Mesenchymal stem cell (in vitro differentiated cells and primary cell): Measurements from ENCODE around the gene VPS9D1.
"Not testable (repeated sequence)": the region's sequence is repeated elsewhere in the genome, so short reads cannot be mapped to it uniquely, and the experiment has no call there.

Experiments used
- DNase-seq: peaks from one replicate; pipeline ENCODE4 v3.0.0-alpha.2; 2013
- H2AFZ ChIP-seq: one replicate; pipeline ENCODE4 v1.6.1; 2013; ENCODE audit warnings: low read depth, mild to moderate bottlenecking, control low read depth, inconsistent platforms, low read length, moderate library complexity
- H2AK5ac ChIP-seq: 2 replicates; pipeline ENCODE4 v1.6.1; 2013; ENCODE audit warnings: low read length, moderate library complexity, mild to moderate bottlenecking, inconsistent platforms; ENCODE audit not compliant: severe bottlenecking
- H2BK120ac ChIP-seq: one replicate; pipeline ENCODE4 v1.6.1; 2013; ENCODE audit warnings: low read depth, mild to moderate bottlenecking, inconsistent platforms, low read length, moderate library complexity
- H2BK12ac ChIP-seq, 2 experiments: one replicate each; pipeline ENCODE4 v1.6.1; 2013; ENCODE audit warnings: inconsistent platforms in 2 of 2, low read length in 2 of 2, mild to moderate bottlenecking in 2 of 2, moderate library complexity in 2 of 2, control low read depth in 1 of 2
- H2BK15ac ChIP-seq: one replicate; pipeline ENCODE4 v1.6.1; 2013; ENCODE audit warnings: mild to moderate bottlenecking, low read depth, inconsistent platforms; ENCODE audit not compliant: poor library complexity, severe bottlenecking
- H2BK5ac ChIP-seq: 2 replicates; pipeline ENCODE4 v1.6.1; 2013; ENCODE audit warnings: low read depth, mild to moderate bottlenecking, low read length, control low read depth, inconsistent platforms; ENCODE audit not compliant: poor library complexity, severe bottlenecking
- H3K14ac ChIP-seq, 2 experiments: one replicate each; pipeline ENCODE4 v1.6.1; 2013; ENCODE audit warnings: inconsistent platforms in 2 of 2, low read length in 2 of 2, control low read depth in 1 of 2, mild to moderate bottlenecking in 1 of 2, moderate library complexity in 1 of 2
- H3K18ac ChIP-seq, 2 experiments: one replicate each; pipeline ENCODE4 v1.6.1; 2013; ENCODE audit warnings: inconsistent platforms in 2 of 2, low read length in 2 of 2, control low read depth in 1 of 2, low read depth in 1 of 2, mild to moderate bottlenecking in 1 of 2
- H3K23ac ChIP-seq, 2 experiments: one replicate each; pipeline ENCODE4 v1.6.1; 2013; ENCODE audit warnings: inconsistent platforms in 2 of 2, low read length in 2 of 2, mild to moderate bottlenecking in 2 of 2, moderate library complexity in 2 of 2, control low read depth in 1 of 2
- H3K27ac ChIP-seq: 2 replicates; pipeline ENCODE4 v1.5.1; 2013; ENCODE audit warnings: mild to moderate bottlenecking, moderate library complexity, low read length, control low read depth, inconsistent platforms; ENCODE audit not compliant: poor library complexity, severe bottlenecking
- H3K27me3 ChIP-seq, 2 experiments: 2 replicates each; pipeline versions ENCODE4 v1.6.1 to v1.7.0; 2013; ENCODE audit warnings: low read length in 2 of 2, mild to moderate bottlenecking in 2 of 2, moderate library complexity in 2 of 2, control low read depth in 1 of 2, inconsistent platforms in 1 of 2; ENCODE audit not compliant: control insufficient read depth in 1 of 2, insufficient read depth in 1 of 2
- H3K36me3 ChIP-seq, 2 experiments: 2 replicates each; pipeline versions ENCODE4 v1.6.1 to v1.7.0; 2013; ENCODE audit warnings: low read length in 2 of 2, control low read depth in 1 of 2, inconsistent platforms in 1 of 2, low read depth in 1 of 2, mild to moderate bottlenecking in 1 of 2; ENCODE audit not compliant: insufficient read depth in 2 of 2, control insufficient read depth in 1 of 2
- H3K4ac ChIP-seq, 2 experiments: one replicate each; pipeline ENCODE4 v1.6.1; 2013; ENCODE audit warnings: inconsistent platforms in 2 of 2, low read length in 2 of 2, mild to moderate bottlenecking in 2 of 2, moderate library complexity in 2 of 2, control low read depth in 1 of 2, low read depth in 1 of 2
- H3K4me1 ChIP-seq: 2 replicates; pipeline ENCODE4 v1.6.1; 2013; ENCODE audit warnings: low read depth, low read length, control low read depth; ENCODE audit not compliant: control insufficient read depth, insufficient read depth
- H3K4me2 ChIP-seq: 2 replicates; pipeline ENCODE4 v1.6.1; 2013; ENCODE audit warnings: low read length, mild to moderate bottlenecking, inconsistent platforms; ENCODE audit not compliant: poor library complexity, severe bottlenecking
- H3K4me3 ChIP-seq, 2 experiments: 2 replicates each; pipeline versions ENCODE4 v1.5.1 to v1.7.0; 2013; ENCODE audit warnings: low read length in 2 of 2, mild to moderate bottlenecking in 2 of 2, control low read depth in 1 of 2, low read depth in 1 of 2; ENCODE audit not compliant: insufficient read depth in 1 of 2
- H3K79me1 ChIP-seq: replicated peaks from 2 replicates; pipeline ENCODE4 v1.6.1; 2013; ENCODE audit warnings: mild to moderate bottlenecking, control low read depth, low read length, inconsistent platforms; ENCODE audit not compliant: poor library complexity, severe bottlenecking
- H3K9ac ChIP-seq: 2 replicates; pipeline ENCODE4 v1.7.0; 2013; ENCODE audit warnings: mild to moderate bottlenecking, low read length, moderate library complexity
- H3K9me3 ChIP-seq: 2 replicates; pipeline ENCODE4 v1.7.0; 2013; ENCODE audit warnings: mild to moderate bottlenecking, low read length; ENCODE audit not compliant: control insufficient read depth
- H4K8ac ChIP-seq: one replicate; pipeline ENCODE4 v1.6.1; 2013; ENCODE audit warnings: inconsistent platforms, mild to moderate bottlenecking, low read length, moderate library complexity
- H4K91ac ChIP-seq: one replicate; pipeline ENCODE4 v1.6.1; 2013; ENCODE audit warnings: mild to moderate bottlenecking, low read length, inconsistent platforms
- WGBS: methylation state at CpG from one replicate; pipeline ENCODE4 v1.1.7; 2013; ENCODE audit warnings: mixed read lengths; 5-methylcytosine and 5-hydroxymethylcytosine counted together

VPS9D1 gene

GRCh38 chr16:89672177-89672941 is 48.3 kb downstream of the VPS9D1 start:
- no peak overlapping the region for H2BK5ac ChIP-seq
- H2BK120ac ChIP-seq: no peak overlapping the region
- no peak overlapping the region for H2AFZ ChIP-seq
- no peak overlapping the region for H3K14ac ChIP-seq
- no peak overlapping the region for H4K91ac ChIP-seq
- H3K23ac ChIP-seq: no peak overlapping the region
- no peak overlapping the region for H3K4me2 ChIP-seq
- H3K18ac ChIP-seq: no peak overlapping the region
- DNase-seq: no peak
- no peaks in the 10 kb centered on the region for H3K9me3 ChIP-seq
- no peak overlapping the region for H2BK12ac ChIP-seq
- 93% methylated on average over 16 of the region's 16 CpGs for WGBS
- no peak overlapping the region for H3K4me3 ChIP-seq
- H3K27me3 ChIP-seq: no peaks in the 10 kb centered on the region
- H4K8ac ChIP-seq: no peak overlapping the region
- no peak overlapping the region for H3K9ac ChIP-seq
- no peak overlapping the region for H2AK5ac ChIP-seq
- peaks cover 11% of the 10 kb centered on the region for H3K4me1 ChIP-seq
- peaks cover 0 to 18% of the 10 kb centered on the region in 2 experiments for H3K36me3 ChIP-seq
- H3K4ac ChIP-seq: no peak overlapping the region
- no peak overlapping the region for H3K27ac ChIP-seq
- peaks cover 2% of the 10 kb centered on the region for H3K79me1 ChIP-seq
- H2BK15ac ChIP-seq: no peak overlapping the region

GRCh38 chr16:89671565-89671964 is 49.1 kb downstream of the VPS9D1 start:
- Histone ChIP-seq H3K4me1 (peaks cover 11% of the 10 kb centered on the region), H3K36me3 (peaks cover 0 to 18% of the 10 kb centered on the region in 2 experiments)
- WGBS: 100% methylated on average over 3 of the region's 4 CpGs
- not testable (repeated sequence) for H3K23ac ChIP-seq, H3K18ac ChIP-seq, H2AFZ ChIP-seq, H4K91ac ChIP-seq, H2BK15ac ChIP-seq, H3K4me3 ChIP-seq, H3K14ac ChIP-seq, H2BK12ac ChIP-seq, H3K27me3 ChIP-seq, H4K8ac ChIP-seq, H2AK5ac ChIP-seq, H3K4ac ChIP-seq, H3K4me2 ChIP-seq, H3K9ac ChIP-seq, H2BK120ac ChIP-seq, H3K27ac ChIP-seq, H3K9me3 ChIP-seq, DNase-seq, H3K79me1 ChIP-seq, H2BK5ac ChIP-seq

DNA sequence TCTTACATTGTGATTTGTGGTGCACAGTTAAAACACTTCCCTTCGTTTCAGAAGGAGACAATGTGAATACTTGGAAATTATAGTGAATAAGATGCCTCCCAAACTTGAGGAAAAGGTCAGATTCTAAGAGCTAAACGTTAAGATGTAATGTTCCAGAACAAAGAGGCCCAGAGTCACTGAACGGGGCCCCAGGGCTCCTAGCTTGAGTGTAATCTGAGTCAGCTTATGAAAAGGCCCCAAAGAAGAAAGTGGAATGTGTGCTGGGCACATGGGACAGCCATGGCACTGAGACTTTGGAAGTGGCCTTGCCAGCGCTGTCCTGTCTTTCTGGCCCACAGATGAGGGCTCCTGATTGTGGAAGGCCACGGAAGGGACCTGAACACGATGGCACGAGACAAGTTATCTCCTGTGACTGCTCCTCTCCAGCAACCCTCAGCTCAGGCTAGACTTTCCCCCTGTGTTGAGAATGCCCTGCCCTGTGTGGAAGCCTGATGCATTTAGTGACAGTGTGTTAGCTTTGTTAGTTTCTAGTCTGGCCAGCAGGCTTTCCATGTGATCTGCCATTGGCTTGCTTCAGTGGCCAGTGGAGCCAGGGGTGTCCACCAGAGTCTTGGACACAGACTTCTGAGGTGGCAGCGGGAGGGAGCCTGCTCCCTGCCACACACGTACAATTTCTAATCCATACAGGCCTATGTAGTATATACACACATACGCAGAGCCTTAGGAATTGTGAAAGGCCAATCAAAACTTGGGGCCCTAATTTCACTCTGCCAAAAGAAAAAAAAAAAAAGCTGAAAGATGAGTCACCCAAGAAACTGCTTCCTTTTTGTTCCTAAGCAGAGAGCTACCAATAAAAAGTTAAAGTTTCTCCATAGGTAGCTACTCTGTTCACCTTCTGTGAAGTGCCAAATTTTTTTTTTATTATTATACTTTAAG is 49.9 kb downstream of the VPS9D1 start:
- Histone ChIP-seq H3K4me1 (peaks cover 11% of the 10 kb centered on the region), H3K9ac (no peak overlapping the region), H3K27me3 (no peaks in the 10 kb centered on the region), H2BK12ac (no peak overlapping the region), H3K36me3 (peaks cover 0 to 18% of the 10 kb centered on the region in 2 experiments), H2BK120ac (no peak overlapping the region), H2BK15ac (no peak overlapping the region), H3K27ac (no peak overlapping the region), H2AFZ (no peak overlapping the region), H3K4me2 (no peak overlapping the region), H4K91ac (no peak overlapping the region), H3K9me3 (no peaks in the 10 kb centered on the region), H4K8ac (peak overlapping the region; percentile 5), H2BK5ac (no peak overlapping the region), H3K23ac (no peak overlapping the region), H3K18ac (no peak overlapping the region), H2AK5ac (no peak overlapping the region), H3K4ac (no peak overlapping the region), H3K4me3 (no peak overlapping the region), H3K79me1 (peaks cover 3% of the 10 kb centered on the region), H3K14ac (peak overlapping the region in 1 of 2 experiments; percentile 36)
- 89% methylated on average over 7 of the region's 10 CpGs for WGBS
- peak; percentile 58 for DNase-seq

DNA sequence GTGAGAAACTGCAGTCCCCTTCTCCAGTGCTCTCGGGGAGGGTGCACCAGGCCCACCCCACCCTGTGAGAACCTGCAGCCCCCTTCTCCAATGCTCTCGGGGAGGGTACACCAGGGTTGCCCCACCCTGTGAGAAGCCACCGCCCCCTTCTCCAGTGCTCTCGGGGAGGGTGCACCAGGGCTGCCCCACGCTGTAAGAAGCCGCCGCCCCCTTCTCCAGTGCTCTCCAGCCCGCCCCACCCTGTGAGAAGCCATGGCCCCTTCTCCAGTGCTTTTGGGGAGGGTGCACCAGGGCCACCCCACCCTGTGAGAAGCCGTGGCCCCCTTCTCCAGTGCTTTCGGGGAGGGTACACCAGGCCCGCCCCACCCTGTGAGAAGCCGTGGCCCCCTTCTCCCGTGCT is 50.9 kb downstream of the VPS9D1 start:
- Histone ChIP-seq H3K36me3 (peaks cover 2 to 23% of the 10 kb centered on the region in 2 experiments), H3K27ac (no peak overlapping the region), H3K14ac (no peak overlapping the region), H2AK5ac (no peak overlapping the region), H4K8ac (no peak overlapping the region), H3K79me1 (peaks cover 5% of the 10 kb centered on the region), H2BK120ac (no peak overlapping the region), H3K23ac (peak overlapping the region in 1 of 2 experiments; percentile 42), H4K91ac (no peak overlapping the region), H2BK12ac (no peak overlapping the region), H2BK15ac (no peak overlapping the region), H3K9me3 (no peaks in the 10 kb centered on the region), H3K4me2 (no peak overlapping the region), H3K9ac (no peak overlapping the region), H2AFZ (no peak overlapping the region), H3K4ac (no peak overlapping the region), H2BK5ac (no peak overlapping the region), H3K4me1 (peaks cover 11% of the 10 kb centered on the region), H3K4me3 (no peak overlapping the region), H3K27me3 (no peaks in the 10 kb centered on the region), H3K18ac (no peak overlapping the region)
- 95% methylated on average over 13 of the region's 13 CpGs for WGBS
- no peak for DNase-seq
